AG09319 (cell line): ENCODE measurements around the gene PAFAH2.
"Not testable (repeated sequence)": the region's sequence is repeated elsewhere in the genome, so short reads cannot be mapped to it uniquely, and the experiment has no call there.

Experiments
- DNase-seq: peaks from one replicate; pipeline ENCODE4 v3.0.0-alpha.2; 2010; ENCODE audit warnings: low read depth; ENCODE audit errors: extremely low read depth
- CTCF ChIP-seq: IDR thresholded peaks from 2 replicates; pipeline ENCODE4 v1.5.1; 2011; ENCODE audit warnings: low read depth, mild to moderate bottlenecking, inconsistent platforms, low read length, moderate library complexity

Gene PAFAH2

GRCh38 chr1:25954282-25954938, 43.5 kb downstream of the PAFAH2 start:
- no peak for TF ChIP-seq CTCF

GRCh38 chr1:25952841-25953401, 44.9 kb downstream of the PAFAH2 start:
- TF ChIP-seq CTCF, result no peak
- DNase-seq, result no peak

More at GRCh38 chr1:25954282-25954938, 43.5 kb downstream of the PAFAH2 start:
- no peak for DNase-seq

GRCh38 chr1:25948641-25949040, 49.2 kb downstream of the PAFAH2 start:
- no peak for TF ChIP-seq CTCF
- DNase-seq, result no peak

- DNase-seq, result no peak
- no peak for TF ChIP-seq CTCF
Measured at GRCh38 chr1:25947027-25947426, 50.8 kb downstream of the PAFAH2 start.

GRCh38 chr1:25945761-25946160, 52.1 kb downstream of the PAFAH2 start:
- TF ChIP-seq CTCF, result no peak
- DNase-seq, result no peak

GRCh38 chr1:25944986-25945385, 52.9 kb downstream of the PAFAH2 start:
- DNase-seq, result no peak
- no peak for TF ChIP-seq CTCF

- not testable (repeated sequence) for DNase-seq
Measured at GRCh38 chr1:25943511-25943910, 54.4 kb downstream of the PAFAH2 start.

- TF ChIP-seq CTCF, result no peak
- DNase-seq, result no peak
Measured at GRCh38 chr1:25936947-25937346, 60.9 kb downstream of the PAFAH2 start.
